Hippocampal formation (tissue), 2 donors: ENCODE measurements around the gene DIP2C.

ENCODE experiments used
- DNase-seq, 2 donors: peaks; one replicate each; lab custom pipeline; 2025; lab: John Stamatoyannopoulos, UW

The DIP2C gene

DNA sequence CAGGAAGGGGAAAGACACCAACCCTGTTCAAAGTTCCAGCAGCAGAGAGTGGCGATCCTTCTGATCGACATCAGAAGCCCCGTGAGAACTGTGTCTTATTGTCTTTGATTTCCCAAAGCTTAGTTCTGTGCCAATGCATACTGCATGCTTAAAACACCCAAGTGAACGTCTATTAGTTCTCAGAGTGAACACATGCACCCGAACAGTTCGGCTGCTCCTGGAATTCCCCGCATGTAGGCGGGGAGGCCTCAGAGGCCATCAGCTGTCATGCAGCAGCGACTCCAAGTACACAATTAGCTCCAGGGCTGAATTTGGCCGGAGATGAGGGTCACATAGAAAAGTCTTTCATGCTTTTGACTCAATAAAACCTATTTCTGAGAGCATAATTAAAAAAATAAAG, 277.4 kb downstream of the DIP2C start:
- no peak for DNase-seq

DNA sequence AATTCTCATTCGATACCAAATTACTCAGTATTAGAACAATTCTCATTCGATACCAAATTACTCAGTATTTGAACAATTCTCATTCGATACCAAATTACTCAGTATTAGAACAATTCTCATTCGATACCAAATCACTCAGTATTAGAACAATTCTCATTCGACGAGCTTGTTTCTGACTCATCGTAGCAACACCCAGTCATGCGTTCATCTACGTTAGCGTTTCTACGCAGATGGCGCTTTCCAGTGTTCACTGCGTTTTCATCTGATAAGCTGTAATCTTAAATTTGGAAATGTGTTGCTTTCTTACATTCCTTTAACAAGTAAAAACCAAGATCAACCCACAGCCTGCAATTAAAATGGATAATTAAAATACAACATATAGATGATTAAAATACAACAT, 277.9 kb downstream of the DIP2C start:
- DNase-seq, result no peak

DNA sequence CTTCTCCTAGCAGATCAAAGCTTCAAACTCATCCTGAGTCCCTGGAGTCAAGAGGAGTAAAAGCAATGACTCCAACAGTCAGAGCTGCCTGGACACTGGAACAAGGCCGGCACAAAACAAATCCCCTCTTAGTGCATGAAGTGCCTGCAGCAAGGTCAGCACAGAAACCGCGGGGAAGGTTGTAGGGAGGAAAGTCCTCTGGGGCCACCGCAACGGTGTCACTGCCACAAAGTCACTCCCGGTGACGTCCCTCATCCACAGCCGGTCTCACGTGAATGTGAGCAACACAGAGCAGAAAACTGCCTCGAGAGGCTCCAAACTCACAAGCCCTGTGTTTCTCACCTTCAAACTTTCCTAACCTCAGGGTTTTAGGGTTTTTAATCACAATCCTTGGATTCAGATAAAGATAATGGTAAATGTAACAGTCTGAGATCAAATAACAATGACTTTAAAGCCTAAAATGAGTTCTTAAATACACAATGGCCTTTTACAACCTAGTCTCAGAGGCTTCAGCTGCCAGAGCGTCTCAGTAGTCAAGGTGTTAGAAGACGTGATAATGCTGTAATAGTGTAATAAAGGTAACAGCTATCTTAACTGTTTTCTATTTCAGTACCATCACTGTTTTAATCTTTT, 279.9 kb downstream of the DIP2C start:
- DNase-seq, result no peak

DNA sequence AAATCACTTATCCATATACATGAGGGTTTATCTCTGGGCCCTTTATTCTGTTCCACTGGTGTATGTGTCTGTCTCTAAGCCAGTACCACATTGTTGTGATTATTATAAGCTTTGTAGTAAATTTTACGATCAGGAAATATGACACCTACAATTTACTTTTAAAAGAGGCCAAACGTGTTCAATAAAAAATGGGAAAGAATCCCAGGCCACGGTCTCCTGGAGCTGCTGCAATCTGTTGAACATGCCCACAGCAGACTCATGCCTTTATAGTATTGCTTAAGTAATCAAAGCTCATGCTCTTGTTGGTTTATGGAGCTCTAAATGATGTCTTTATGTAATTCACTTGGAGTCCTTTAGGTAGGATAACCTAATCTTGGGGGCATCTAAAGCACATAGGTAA, 281.2 kb downstream of the DIP2C start:
- DNase-seq, result no peak

DNA sequence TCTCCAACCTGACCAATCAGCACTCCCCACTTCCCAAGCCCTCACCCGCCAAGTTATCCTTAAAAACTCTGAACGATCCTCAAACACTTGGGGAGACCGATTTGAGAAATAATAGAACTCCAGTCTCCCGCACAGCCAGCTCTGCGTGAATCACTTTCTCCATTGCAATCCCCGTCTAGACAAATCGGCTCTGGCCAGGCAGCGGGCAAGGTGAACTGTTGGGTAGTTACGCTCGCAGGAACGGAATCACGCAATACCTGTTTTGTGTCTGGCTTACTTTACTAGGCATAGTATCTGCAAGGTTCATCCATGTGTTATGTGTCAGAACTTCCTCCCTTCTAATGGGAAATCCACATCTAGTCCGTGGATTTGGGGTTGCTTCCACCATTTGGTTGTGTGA, 282.5 kb downstream of the DIP2C start:
- DNase-seq, result no peak

DNA sequence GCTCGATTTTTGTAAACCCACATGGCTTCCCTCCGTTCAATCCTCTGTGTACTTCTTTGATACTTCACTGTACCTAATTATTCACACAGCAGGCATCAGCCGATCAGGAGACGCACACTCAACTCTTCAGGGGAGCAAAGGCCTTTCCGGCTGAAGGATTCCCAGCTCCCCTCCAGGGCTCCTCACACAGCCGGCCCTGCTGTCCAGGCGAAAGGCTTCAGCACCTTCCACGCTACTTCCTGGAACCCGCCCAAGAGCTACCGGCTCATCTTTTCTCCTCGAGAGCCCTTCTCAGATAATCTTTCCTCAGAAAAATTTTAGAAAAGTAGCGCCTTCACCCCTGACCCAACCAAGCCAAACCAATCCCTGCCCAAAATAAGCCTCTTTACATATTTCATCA, 283.8 kb downstream of the DIP2C start:
- DNase-seq, result no peak

DNA sequence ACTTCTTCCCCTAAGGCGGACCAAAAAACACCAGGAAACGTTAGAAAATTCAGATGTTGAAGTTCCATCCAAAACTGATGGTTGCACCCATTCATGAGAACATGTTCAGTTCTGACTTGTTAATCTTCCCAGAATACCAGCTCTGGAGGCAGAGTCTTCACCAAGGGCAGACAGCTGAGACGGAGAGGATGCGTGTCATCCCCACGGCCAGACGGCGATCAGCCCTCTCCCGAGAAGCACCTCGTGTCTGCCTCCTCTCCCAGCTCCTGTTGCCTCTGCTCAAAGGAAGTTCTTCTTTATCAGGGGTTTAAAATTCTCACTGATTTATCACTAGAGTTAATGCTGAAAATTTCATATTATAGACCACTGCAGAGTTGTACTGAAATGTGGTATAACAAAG, 284.5 kb downstream of the DIP2C start:
- no peak for DNase-seq

DNA sequence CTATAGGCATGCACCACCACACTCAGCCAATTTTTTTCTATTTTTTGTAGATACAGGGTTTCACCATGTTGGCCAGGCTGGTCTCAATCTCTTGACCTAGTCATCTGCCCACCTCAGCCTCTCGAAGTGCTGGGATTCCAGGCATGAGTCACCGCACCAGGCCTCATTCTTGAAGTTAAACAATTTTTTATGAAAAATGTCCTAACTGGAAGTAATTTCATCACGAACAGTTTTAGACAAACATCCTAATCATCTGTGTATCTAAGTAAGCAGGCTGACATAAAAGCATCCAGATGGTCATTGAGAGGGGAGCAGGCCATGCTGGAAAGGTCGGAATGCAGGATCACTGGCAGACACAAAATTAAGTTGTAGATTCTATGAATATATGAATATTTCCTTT, 285.1 kb downstream of the DIP2C start:
- no peak for DNase-seq

DNA sequence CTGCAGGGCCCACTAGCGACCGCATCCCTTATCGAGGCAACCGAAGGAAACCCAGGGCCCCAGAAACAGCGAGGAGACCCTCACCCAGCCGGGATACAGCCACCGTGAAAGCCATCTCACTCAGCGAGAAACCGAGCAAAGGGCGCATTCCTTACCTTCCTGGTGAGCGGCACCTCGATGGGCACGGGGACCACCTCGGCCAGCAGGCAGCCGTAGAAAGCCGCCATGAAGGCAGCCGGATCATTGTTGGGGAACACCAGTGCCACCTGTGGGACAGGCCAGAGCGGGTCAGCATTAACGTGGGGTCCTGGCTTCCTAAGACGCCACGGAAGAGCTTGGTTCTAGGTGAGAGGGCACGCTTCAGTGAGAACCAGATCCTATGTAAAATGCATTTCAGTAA, 290.5 kb downstream of the DIP2C start:
- no peak for DNase-seq

DNA sequence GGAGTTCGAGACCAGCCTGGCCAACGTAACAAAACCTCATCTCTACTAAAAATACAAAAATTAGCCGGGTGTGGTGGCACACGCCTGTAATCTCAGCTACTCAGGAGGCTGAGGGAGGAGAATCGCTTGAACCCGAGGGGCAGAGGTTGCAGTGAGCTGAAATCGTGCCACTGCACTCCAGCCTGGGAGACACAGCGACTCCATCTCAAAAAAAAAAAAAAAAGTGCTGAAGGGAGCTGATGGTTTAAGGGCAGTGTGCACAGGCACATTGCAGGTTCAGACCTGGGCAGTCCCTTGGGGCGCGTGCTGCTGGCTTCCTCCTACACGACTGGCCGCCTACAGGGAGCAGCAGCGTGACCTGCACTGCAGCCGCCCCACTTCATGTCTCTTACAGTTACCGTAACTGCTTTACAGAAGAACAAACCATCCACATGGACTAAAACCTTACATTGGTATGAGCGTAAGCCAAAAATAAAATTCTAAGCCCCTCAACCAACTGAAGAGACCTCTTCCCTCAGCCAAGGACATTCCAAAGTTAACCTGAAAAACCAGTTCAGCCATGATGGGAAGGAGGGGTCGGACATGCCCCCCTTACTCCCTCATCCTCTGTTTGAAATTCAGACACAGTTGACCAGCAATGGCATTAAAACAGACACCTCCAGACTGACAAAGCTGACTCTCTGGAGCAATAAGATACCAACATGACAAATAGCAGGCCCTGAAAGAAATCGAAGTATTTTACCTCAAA, 292.0 kb downstream of the DIP2C start:
- no peak for DNase-seq

DNA sequence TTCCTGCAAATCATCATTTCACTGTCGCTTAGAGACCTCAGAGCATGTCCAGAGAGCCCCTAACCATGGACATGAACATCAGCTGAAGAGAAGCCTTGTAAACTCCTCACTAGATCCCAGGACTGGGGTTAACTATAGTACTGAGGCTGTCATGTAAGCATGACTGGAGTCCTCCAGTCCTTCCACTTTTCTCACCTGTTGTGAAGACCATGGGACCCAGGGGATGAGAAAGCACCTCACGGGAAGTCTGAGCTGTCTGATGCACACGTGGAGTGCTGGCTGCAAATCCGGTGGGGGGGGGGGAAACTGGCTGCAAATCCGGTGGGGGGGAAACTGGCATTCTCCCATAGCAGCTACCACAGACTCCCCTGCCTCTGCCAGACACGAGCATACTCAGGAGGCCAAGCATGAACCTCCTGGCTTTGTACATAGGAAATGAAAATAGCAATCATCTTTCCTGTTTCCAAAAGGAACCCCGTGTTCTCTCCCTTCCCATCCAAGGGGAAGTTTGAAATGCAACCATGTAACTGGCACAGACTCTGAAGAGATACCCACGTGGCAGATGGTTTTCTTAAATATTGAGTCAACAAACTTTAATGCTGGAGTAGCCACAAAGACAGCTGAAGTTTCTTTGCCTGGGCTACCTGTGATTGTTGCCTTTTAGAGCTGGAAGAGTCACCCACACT, 292.8 kb downstream of the DIP2C start:
- DNase-seq, result no peak

DNA sequence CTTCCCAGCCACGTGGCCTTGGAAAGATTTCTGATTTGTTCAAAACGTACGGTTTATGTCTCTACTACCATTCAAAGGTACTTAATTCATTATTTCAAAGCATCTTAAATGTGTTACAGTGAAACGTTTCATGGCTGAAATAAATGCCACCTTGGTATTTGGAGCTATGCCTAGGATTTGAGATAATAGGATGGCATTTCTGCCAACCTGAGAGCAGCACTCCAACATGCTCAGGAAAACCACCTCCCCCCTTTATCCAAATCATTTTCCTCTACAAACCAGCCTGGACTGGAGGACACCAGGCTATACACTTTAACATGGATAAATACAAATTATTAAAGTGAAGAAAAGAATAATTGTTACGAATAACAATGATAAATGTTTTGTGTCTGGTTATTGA, 293.4 kb downstream of the DIP2C start:
- no peak for DNase-seq

DNA sequence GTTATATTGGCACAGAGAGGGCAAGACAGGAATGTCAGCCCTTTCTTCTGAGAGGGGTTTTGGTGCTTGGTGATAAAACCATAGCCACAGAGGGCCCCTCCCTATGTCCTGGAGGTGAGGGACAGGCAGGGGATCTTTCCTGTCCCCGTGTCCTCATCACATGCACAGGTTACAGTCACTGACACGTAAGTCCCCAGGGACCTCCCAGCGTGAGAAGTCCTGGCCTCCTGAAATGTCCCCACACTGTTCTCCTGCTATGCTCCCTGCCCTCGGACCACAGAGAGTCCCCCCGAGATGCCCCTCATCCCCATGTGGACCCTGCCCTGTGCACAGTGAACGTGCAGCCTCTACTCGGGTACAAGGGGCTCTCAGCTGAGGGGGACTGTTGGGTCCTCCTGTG, 293.8 kb downstream of the DIP2C start:
- no peak for DNase-seq

DNA sequence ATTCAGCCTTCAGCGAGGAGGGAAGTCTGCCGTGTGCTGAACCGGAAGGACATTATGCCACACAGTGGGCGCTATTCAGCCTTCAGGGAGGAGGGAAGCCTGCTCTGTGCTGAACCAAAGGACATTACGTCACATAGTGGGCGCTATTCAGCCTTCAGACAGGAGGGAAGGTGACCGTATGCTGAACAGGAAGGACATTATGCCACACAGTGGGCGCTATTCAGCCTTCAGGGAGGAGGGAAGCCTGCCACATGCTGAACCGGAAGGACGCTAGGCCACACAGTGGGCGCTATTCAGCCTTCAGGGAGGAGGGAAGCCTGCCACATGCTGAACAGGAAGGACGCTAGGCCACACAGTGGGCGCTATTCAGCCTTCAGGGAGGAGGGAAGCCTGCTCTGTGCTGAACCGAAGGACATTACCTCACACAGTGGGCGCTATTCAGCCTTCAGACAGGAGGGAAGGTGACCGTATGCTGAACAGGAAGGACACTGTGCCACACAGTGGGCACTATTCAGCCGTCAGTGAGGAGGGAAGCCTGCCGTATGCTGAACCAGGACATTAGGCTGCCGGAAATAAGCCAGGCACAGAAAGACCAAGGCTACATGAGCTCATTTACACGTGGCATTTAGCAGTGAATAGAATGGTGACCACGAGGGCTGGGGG, 294.9 kb downstream of the DIP2C start:
- peak; percentile 78 to 89 for DNase-seq

DNA sequence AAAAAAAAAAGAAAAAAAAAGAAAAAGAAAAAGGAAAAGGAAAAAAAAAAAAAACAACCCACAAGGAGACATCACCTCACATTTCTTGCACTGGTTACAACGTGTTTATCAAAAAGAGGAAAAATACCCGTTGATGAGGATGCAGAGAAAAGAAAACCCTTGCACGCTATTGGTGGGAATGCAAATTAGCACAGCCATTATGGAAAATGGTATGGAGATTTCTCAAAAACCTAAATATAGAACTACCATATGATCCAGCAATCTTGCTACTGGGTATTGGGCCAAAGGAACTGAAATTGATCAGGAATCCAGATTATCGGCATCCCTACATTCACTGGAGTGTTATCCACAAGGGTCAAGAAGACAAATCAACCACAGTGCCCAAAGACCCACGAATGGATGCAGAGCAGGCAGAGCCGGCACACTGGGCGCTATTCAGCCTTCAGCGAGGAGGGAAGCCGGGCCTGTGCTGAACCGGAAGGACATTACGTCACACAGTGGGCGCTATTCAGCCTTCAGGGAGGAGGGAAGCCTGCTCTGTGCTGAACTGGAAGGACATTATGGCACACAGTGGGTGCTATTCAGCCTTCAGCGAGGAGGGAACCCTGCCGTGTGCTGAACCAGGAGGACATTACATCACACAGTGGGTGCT, 295.6 kb downstream of the DIP2C start:
- DNase-seq, result peak in 1 of 2 donors; percentile 68

DNA sequence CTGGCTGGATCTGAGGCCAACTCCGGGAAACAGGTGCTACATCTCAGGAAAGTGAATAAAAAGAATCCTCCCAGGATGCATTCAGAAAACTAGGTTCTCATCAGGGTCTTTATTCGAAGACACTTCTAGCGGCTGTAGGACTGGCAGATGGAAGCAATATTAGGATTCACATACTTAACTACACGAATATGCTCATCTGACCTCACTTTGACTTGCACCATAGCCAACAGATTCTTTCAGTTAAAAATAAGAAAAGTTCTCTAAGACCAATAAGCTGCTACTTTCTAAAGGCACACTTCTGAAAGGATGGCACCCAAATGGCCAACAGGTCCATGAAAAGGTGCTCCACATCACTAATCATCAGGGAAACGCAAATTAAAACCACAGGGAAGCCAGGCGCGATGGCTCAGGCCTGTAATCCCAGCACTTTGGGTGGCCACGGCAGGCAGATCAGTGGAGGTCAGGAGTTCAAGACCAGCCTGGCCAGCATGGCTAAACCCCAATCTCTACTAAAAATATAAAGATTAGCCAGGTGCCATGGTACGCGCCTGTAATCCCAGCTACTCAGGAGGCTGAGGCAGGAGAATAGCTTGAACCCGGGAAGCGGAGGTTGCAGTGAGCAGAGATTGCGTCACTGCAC, 296.2 kb downstream of the DIP2C start:
- DNase-seq, result no peak

DNA sequence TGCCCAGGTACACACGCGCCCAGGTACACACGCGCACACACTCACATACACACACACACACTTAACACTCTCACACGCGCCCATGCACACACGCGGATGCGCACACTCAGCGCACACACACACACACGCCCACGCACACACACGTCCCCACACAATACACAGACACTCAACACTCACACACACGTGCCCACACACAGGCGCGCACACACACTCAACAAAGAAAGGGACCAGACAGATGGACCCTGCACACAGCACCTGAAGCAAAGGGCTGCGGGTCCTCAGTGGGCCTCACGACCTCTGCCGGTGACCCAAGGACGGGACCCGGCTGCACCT, 296.8 kb downstream of the DIP2C start:
- DNase-seq, result no peak

DNA sequence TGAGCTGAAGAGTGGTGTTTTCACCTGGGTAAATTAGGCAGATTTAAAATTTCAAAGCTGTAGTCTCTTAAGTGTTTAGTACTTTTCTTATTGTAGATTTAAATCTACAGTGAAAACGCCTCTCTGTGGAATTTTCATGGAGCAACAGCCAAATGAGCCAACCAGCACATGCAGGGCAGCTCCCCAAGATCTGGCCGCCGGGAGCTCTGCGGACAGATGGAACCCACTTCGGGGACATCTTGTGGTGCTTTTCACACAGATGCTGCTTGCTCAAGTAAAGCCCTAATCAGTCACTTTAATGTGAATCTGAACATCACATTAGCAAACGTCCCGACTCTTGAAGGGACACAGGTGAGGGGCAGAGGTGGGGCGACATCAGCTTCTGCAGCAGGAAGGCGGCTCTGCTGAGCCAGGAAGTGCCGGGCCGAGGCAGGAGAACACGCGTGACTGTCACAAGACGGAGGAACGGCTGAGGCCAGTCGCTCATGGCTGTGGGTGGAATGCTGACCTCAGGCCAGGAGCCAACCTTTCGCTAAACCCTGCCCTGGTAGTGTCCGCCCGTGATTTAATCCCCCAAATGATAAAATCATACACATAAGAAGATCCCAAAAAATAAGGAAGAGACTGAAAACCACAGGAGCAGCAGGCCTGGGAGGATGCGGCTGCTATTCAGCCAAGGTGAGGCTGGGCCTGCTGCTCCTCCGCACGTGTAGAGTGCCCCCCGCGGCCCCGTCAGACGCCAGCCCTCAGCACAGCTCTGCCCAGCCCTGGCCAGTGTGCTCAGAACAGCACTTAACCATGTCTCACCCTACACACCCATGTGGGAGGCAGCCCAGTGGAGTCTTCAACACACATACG, 297.4 kb downstream of the DIP2C start:
- DNase-seq, result no peak

DNA sequence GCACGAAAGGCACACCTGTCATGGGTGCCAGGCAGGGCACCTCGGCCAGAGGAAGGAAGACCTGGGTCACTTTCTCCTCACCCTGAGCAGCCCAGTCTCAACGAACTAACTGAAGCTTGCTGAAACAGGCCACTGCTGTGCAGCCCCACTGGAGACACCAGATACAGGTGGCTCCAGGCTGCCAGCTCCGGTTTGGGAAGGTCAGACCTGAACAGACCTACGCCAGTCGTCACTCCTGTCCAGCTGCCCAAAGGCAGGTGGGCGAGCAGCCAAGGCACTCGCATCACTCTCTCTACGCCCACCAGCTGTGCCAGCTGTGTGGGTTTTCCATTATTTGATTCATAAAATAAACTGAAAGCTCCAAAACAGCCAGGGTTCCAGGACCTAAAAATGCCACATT, 298.2 kb downstream of the DIP2C start:
- DNase-seq, result no peak

DNA sequence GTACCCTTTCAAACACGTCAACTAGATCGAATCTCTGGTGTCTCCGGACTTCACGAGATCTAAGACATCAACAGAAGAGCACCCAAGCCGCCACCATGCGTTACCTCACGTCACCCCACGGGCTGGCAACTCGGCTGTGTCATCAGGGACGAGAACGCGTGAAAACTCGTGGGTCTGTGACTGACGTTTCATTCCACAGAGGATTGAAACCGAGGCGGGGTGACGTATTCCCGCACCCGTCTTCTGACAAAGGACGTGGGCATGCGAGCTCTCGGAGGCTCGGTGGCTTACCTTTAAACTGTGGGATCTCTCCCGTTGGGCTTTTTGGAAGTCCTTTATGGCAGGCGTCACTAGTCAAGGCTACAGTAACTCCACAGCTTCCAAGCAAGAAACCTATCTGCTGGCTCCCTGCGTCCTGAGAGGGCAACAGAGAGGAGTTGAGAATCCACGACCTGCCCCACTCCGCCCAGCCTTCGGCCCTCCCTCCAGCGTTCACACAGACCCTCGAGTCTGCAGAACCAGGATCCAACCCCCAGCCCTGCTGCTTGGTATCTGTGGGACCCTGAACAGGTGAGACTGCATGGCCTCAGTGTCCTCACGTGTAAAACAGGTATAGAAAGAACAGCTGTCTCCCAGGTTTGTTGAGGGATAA, 298.9 kb downstream of the DIP2C start:
- no peak for DNase-seq
